Kidney epithelial cell (primary cell): ENCODE measurements around the gene HDAC9. TPM values are rescaled to one million over a fixed set of nuclear protein-coding genes. Genes with fewer than 3 reads are reported as not detected.

Experiments used
- DNase-seq: peaks from one replicate; pipeline ENCODE4 v3.0.0-alpha.2; 2010; ENCODE audit warnings: low read depth
- H3K27me3 ChIP-seq: 2 replicates; pipeline ENCODE4 v1.6.0; 2011; ENCODE audit warnings: low read length; ENCODE audit not compliant: control insufficient read depth, insufficient read depth
- H3K36me3 ChIP-seq: 2 replicates; pipeline ENCODE4 v1.5.1; 2011; ENCODE audit warnings: low read length; ENCODE audit not compliant: control insufficient read depth, insufficient read depth
- H3K4me3 ChIP-seq: 2 replicates; pipeline ENCODE4 v1.5.1; 2011; ENCODE audit warnings: low read depth, mild to moderate bottlenecking, control low read depth, low read length
- CTCF ChIP-seq: IDR thresholded peaks from 2 replicates; pipeline ENCODE4 v1.5.1; 2011; ENCODE audit warnings: mild to moderate bottlenecking, moderate library complexity, low read length, control low read depth, inconsistent platforms; ENCODE audit not compliant: insufficient read depth, poor library complexity, severe bottlenecking
- total RNA-seq: library from RNA; depleted of rRNA; stranded (reverse); fragments of >200 nt; gene quantifications from 2 replicates; pipeline ENCODE4 v1.2.3, GENCODE V29; 2015

The HDAC9 gene
- total RNA-seq, 1 donor from 2014 or later, result 84.5 TPM

- TF ChIP-seq CTCF, result no peak
- Histone ChIP-seq H3K27me3 (no peaks in the 10 kb centered on the region), H3K4me3 (no peak overlapping the region), H3K36me3 (no peaks in the 10 kb centered on the region)
- DNase-seq, result no peak
Observed at GRCh38 chr7:18902892-18903291, 407.3 kb downstream of the HDAC9 start.

- H3K27me3 ChIP-seq, result no peaks in the 10 kb centered on the region
- H3K4me3 ChIP-seq, result no peak overlapping the region
- no peak for DNase-seq
- no peak for TF ChIP-seq CTCF
- no peaks in the 10 kb centered on the region for H3K36me3 ChIP-seq
Observed at GRCh38 chr7:18903695-18904094, 408.1 kb downstream of the HDAC9 start.

GRCh38 chr7:18905316-18905943, 409.9 kb downstream of the HDAC9 start:
- TF ChIP-seq CTCF, result no peak
- Histone ChIP-seq H3K36me3 (no peaks in the 10 kb centered on the region), H3K4me3 (no peak overlapping the region), H3K27me3 (no peaks in the 10 kb centered on the region)
- DNase-seq, result no peak

- TF ChIP-seq CTCF, result no peak
- Histone ChIP-seq H3K4me3 (no peak overlapping the region), H3K36me3 (no peaks in the 10 kb centered on the region), H3K27me3 (no peaks in the 10 kb centered on the region)
- DNase-seq, result no peak
Observed at GRCh38 chr7:18906901-18907300, 411.4 kb downstream of the HDAC9 start.

- H3K27me3 ChIP-seq, result no peaks in the 10 kb centered on the region
- no peaks in the 10 kb centered on the region for H3K36me3 ChIP-seq
- DNase-seq, result no peak
- no peak overlapping the region for H3K4me3 ChIP-seq
- TF ChIP-seq CTCF, result no peak
Observed at GRCh38 chr7:18913106-18913505, 417.6 kb downstream of the HDAC9 start.

GRCh38 chr7:18916826-18917225, 421.3 kb downstream of the HDAC9 start:
- Histone ChIP-seq H3K27me3 (no peaks in the 10 kb centered on the region), H3K4me3 (no peak overlapping the region)
- no peak for TF ChIP-seq CTCF

More at GRCh38 chr7:18916826-18917225, 421.3 kb downstream of the HDAC9 start:
- no peak for DNase-seq
- H3K36me3 ChIP-seq, result no peaks in the 10 kb centered on the region
